Endodermal cell (in vitro differentiated cells): Measurements from ENCODE around the gene PKNOX1. TPM values are rescaled to one million over a fixed set of nuclear protein-coding genes. Genes with fewer than 3 reads are reported as not detected.

ENCODE experiments used
- DNase-seq: peaks from one replicate; pipeline ENCODE4 v3.0.0-alpha.2; 2017
- H3K27ac ChIP-seq: 2 replicates; pipeline ENCODE4 v1.5.1; 2013; ENCODE audit warnings: mild to moderate bottlenecking, low read depth, low read length, moderate library complexity
- H3K27me3 ChIP-seq: 2 replicates; pipeline ENCODE4 v1.6.1; 2013; ENCODE audit warnings: mild to moderate bottlenecking, low read length, moderate library complexity; ENCODE audit not compliant: insufficient read depth, control insufficient read depth, poor library complexity, severe bottlenecking
- H3K36me3 ChIP-seq: 2 replicates; pipeline ENCODE4 v1.7.0; 2013; ENCODE audit warnings: mild to moderate bottlenecking, low read length, moderate library complexity; ENCODE audit not compliant: control insufficient read depth, insufficient read depth
- H3K4me1 ChIP-seq: one replicate; pipeline ENCODE4 v1.7.0; 2013; ENCODE audit warnings: low read length; ENCODE audit not compliant: control insufficient read depth, insufficient read depth
- H3K4me3 ChIP-seq: 2 replicates; pipeline ENCODE4 v1.5.1; 2013; ENCODE audit warnings: mild to moderate bottlenecking, low read length, moderate library complexity
- H3K9ac ChIP-seq: 2 replicates; pipeline ENCODE4 v1.6.1; 2013; ENCODE audit warnings: mild to moderate bottlenecking, low read length, moderate library complexity; ENCODE audit not compliant: poor library complexity, severe bottlenecking; ENCODE audit errors: extremely low read depth
- H3K9me3 ChIP-seq: 2 replicates; pipeline ENCODE4 v1.6.1; 2013; ENCODE audit warnings: mild to moderate bottlenecking, low read length, moderate library complexity; ENCODE audit not compliant: control insufficient read depth
- H3K27ac Mint-ChIP-seq: 2 replicates; pipeline ENCODE4 v1.8.0; 2020; ENCODE audit warnings: mixed read lengths
- H3K27me3 Mint-ChIP-seq: 2 replicates; pipeline ENCODE4 v1.8.0; 2021; ENCODE audit warnings: mild to moderate bottlenecking, mixed read lengths; ENCODE audit not compliant: insufficient read depth
- H3K36me3 Mint-ChIP-seq: 2 replicates; pipeline ENCODE4 v1.8.0; 2020; ENCODE audit warnings: low read depth, mixed read lengths
- H3K4me1 Mint-ChIP-seq: 2 replicates; pipeline ENCODE4 v1.8.0; 2020; ENCODE audit warnings: mixed read lengths
- H3K4me3 Mint-ChIP-seq: 2 replicates; pipeline ENCODE4 v1.8.0; 2020; ENCODE audit warnings: mild to moderate bottlenecking, moderate library complexity, mixed read lengths
- H3K9me3 Mint-ChIP-seq: 2 replicates; pipeline ENCODE4 v1.8.0; 2020; ENCODE audit warnings: mild to moderate bottlenecking, mixed read lengths
- WGBS, 2 experiments: methylation state at CpG; one replicate each; pipeline versions ENCODE4 v1.1.5 to v1.1.7; 2013; ENCODE audit warnings: missing lambda C conversion rate in 2 of 2, mixed read lengths in 1 of 2; ENCODE audit not compliant: insufficient coverage in 1 of 2, insufficient read length in 1 of 2; 5-methylcytosine and 5-hydroxymethylcytosine counted together
- total RNA-seq, 2 donors: library from RNA; stranded (reverse); fragmentation: NEBNext Ultra II Directional in 1 of 2; extraction: Animal tissue kit (Norgen Biotek cat#: 25700) in 1 of 2; gene quantifications; 2 replicates in 1 of 2; 3 replicates in 1 of 2; pipeline ENCODE4 v1.2.1, GENCODE V29; 2021
- TF ChIP-seq, protein P1 (sequence below): fragments of 200-600 bp; sonication (generic); conservative IDR thresholded peaks from 2 replicates; pipeline ENCODE4 v1.5.0; 2021; ENCODE audit warnings: antibody characterized with exemption, mild to moderate bottlenecking

The PKNOX1 gene
- total RNA-seq, 2 donors from 2014 or later, result 25.9 to 29.9 TPM

DNA sequence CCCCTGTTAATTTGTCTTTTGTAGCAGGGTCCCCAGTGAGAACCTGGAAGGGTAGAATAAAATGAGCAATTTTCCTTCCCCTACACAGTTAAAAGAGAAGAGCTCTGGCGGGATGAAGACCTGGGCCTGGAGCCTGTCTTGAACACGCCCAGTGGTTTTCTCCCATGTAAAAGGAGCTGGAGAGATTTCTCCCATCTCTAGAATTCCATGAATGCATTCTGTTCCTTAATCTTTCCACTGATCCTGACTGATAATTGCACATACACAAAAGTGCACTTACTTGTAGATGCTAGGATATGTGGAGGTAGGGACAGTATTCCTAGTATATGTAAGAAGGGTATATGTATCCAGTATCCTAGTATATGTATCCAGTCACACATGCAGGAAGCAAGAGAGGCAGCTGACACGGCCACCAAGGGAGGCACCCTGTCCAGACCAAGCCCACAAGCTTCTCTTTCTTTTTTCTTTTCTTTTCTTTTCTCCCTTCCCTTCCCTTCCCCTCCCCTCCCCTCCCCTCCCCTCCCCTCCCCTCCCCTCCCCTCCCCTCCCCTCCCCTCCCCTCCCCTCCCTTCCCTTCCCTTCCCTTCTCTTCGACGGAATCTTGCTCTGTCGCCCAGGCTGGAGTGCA is 11.9 kb upstream of the PKNOX1 start:
- Histone ChIP-seq H3K36me3 (no peaks in the 10 kb centered on the region), H3K4me1 (peaks cover 2% of the 10 kb centered on the region), H3K27me3 (no peaks in the 10 kb centered on the region), H3K4me3 (no peak overlapping the region), H3K9me3 (no peaks in the 10 kb centered on the region), H3K27ac (no peak overlapping the region), H3K9ac (no peak overlapping the region)
- Mint-ChIP-seq H3K27ac (peak overlapping the region; percentile 70), H3K4me3 (no peak overlapping the region), H3K4me1 (peaks cover 19% of the 10 kb centered on the region), H3K36me3 (peaks cover 3% of the 10 kb centered on the region), H3K9me3 (peaks cover 8% of the 10 kb centered on the region), H3K27me3 (no peaks in the 10 kb centered on the region)
- DNase-seq, result no peak
- 90 to 91% methylated on average over 2 to 5 of the region's 6 CpGs for WGBS, 2 experiments
- TF ChIP-seq, protein P1, sequence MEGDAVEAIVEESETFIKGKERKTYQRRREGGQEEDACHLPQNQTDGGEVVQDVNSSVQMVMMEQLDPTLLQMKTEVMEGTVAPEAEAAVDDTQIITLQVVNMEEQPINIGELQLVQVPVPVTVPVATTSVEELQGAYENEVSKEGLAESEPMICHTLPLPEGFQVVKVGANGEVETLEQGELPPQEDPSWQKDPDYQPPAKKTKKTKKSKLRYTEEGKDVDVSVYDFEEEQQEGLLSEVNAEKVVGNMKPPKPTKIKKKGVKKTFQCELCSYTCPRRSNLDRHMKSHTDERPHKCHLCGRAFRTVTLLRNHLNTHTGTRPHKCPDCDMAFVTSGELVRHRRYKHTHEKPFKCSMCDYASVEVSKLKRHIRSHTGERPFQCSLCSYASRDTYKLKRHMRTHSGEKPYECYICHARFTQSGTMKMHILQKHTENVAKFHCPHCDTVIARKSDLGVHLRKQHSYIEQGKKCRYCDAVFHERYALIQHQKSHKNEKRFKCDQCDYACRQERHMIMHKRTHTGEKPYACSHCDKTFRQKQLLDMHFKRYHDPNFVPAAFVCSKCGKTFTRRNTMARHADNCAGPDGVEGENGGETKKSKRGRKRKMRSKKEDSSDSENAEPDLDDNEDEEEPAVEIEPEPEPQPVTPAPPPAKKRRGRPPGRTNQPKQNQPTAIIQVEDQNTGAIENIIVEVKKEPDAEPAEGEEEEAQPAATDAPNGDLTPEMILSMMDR, result no peak

DNA sequence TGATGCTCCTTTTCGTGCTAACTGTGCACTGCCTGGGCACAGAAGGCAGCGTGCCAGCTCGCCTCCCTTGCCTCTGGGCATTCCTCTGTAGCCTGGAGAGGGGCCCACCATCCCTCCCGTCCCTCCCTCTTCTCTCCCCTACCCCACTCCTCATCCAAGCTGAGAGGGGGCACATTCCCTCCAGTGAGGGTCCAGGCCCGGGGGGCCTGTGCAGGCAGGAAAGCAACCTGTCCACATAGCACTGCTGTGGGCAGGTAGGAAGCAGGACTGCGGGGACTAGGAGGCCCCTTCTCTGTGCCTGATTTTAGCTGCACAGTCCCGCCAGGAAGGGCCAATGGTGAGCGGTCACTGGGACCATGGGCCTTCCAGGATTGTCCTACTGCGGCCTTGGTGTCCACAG is 10.3 kb upstream of the PKNOX1 start:
- TF ChIP-seq, protein P1, result no peak
- Mint-ChIP-seq H3K4me3 (no peak overlapping the region), H3K27me3 (no peaks in the 10 kb centered on the region), H3K4me1 (peaks cover 11% of the 10 kb centered on the region), H3K36me3 (peaks cover 2% of the 10 kb centered on the region), H3K27ac (no peak overlapping the region), H3K9me3 (no peaks in the 10 kb centered on the region)
- no peak for DNase-seq
- WGBS, 2 experiments, result 91 to 100% methylated on average over 5 to 9 of the region's 9 CpGs
- H3K4me3 ChIP-seq, result no peak overlapping the region
- peaks cover 2% of the 10 kb centered on the region for H3K4me1 ChIP-seq
- no peaks in the 10 kb centered on the region for H3K27me3 ChIP-seq
- no peak overlapping the region for H3K9ac ChIP-seq
- no peak overlapping the region for H3K27ac ChIP-seq
- no peaks in the 10 kb centered on the region for H3K36me3 ChIP-seq
- H3K9me3 ChIP-seq, result no peaks in the 10 kb centered on the region

DNA sequence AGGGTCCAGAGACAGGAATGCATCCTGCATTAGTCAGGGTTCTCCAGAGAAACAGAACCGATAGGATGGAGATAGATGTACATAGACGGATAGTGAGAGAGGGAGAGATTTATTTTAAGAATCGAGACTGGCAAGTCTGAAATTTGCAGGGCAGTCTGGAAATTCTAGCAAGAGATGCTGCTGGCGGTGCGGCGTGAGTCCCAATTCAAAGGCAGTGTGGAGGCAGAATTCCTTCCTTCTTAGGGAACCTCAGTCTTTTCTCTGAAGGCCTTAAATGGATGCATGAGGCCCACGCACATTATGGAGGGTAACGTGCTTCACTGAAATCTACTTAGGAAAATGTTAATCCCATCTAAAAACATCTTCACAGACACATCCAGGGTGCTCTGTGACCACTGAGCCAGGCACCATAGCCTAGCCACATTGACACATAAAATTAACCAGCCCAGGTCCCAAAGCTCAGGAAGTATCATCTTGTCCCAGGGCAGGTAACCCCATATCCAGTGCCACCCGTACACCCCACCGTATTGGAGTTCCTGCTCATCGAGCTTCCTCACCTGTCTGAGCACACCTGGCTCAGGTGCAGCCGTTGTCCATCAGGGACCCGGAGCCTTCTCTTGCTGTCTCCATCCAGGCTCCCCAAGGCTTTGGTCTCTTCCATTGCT is 9.7 kb upstream of the PKNOX1 start:
- peaks cover 2% of the 10 kb centered on the region for H3K4me1 ChIP-seq
- H3K27me3 ChIP-seq, result no peaks in the 10 kb centered on the region
- WGBS, 2 experiments, result 95 to 97% methylated on average over 12 to 13 of the region's 13 CpGs
- Mint-ChIP-seq H3K27me3 (no peaks in the 10 kb centered on the region), H3K4me3 (no peak overlapping the region), H3K4me1 (peaks cover 16% of the 10 kb centered on the region), H3K9me3 (no peaks in the 10 kb centered on the region), H3K27ac (no peak overlapping the region), H3K36me3 (peaks cover 2% of the 10 kb centered on the region)
- H3K27ac ChIP-seq, result no peak overlapping the region
- no peak overlapping the region for H3K4me3 ChIP-seq
- H3K9ac ChIP-seq, result no peak overlapping the region
- TF ChIP-seq, protein P1, result no peak
- DNase-seq, result no peak
- H3K9me3 ChIP-seq, result no peaks in the 10 kb centered on the region
- no peaks in the 10 kb centered on the region for H3K36me3 ChIP-seq
